IMR-90 (cell line): ENCODE results near the gene GP9. TPM values are rescaled to one million over a fixed set of nuclear protein-coding genes. Genes with fewer than 3 reads are reported as not detected.

Experiments
- ATAC-seq: fragments of 200-7000 bp; cut with Tn5 transposase; 2 replicates; pipeline ENCODE4 v1.9.1; 2020; ENCODE audit warnings: low read depth, mild to moderate bottlenecking, moderate library complexity
- BruUV-seq: library from RNA; stranded (reverse); fragments of 400-500 nt; replicated peaks from 2 replicates; lab custom pipeline; 2021; lab: Mats Ljungman, UMichigan
- CTCF ChIA-PET: fragments of 300-600 bp; formaldehyde crosslinking; extraction: SDS; loops from one replicate; lab custom pipeline; 2021; ENCODE audit warnings: antibody characterized with exemption; lab: Yijun Ruan, JAX
- POLR2A ChIA-PET: fragments of 300-600 bp; sonication (Branson Sonifier 250); formaldehyde crosslinking; loops from one replicate; lab custom pipeline; 2022; ENCODE audit warnings: antibody characterized with exemption; ENCODE audit not compliant: unreplicated experiment; lab: Charles Lee
- DNase-seq: peaks from one replicate; pipeline ENCODE4 v3.0.0; 2013
- H2AFZ ChIP-seq: replicated peaks from 2 replicates; pipeline ENCODE3; 2013; ENCODE audit warnings: low read length, mild to moderate bottlenecking; ENCODE audit not compliant: poor library complexity
- H2AK5ac ChIP-seq: 2 replicates; pipeline ENCODE4 v1.6.1; 2013; ENCODE audit warnings: low read depth, low read length, inconsistent platforms
- H2AK9ac ChIP-seq: replicated peaks from 2 replicates; pipeline ENCODE3; 2013; ENCODE audit warnings: mild to moderate bottlenecking, low read depth, low read length, moderate library complexity; ENCODE audit not compliant: poor library complexity
- H2BK120ac ChIP-seq: 2 replicates; pipeline ENCODE4 v1.6.1; 2013; ENCODE audit warnings: low read depth, low read length, inconsistent platforms
- H2BK15ac ChIP-seq: 3 replicates; pipeline ENCODE4 v1.6.1; 2013; ENCODE audit warnings: low read depth, low read length, inconsistent platforms
- H2BK20ac ChIP-seq: 2 replicates; pipeline ENCODE4 v1.6.1; 2013; ENCODE audit warnings: low read depth, mild to moderate bottlenecking, inconsistent platforms, low read length, moderate library complexity
- H2BK5ac ChIP-seq: 2 replicates; pipeline ENCODE4 v1.6.1; 2013; ENCODE audit warnings: mild to moderate bottlenecking, low read depth, low read length, inconsistent platforms; ENCODE audit not compliant: poor library complexity, severe bottlenecking
- H3K14ac ChIP-seq: replicated peaks from 2 replicates; pipeline ENCODE4 v1.6.1; 2013; ENCODE audit warnings: low read depth, low read length, inconsistent platforms
- H3K18ac ChIP-seq: 2 replicates; pipeline ENCODE4 v1.6.1; 2013; ENCODE audit warnings: low read depth, low read length, control low read depth
- H3K23ac ChIP-seq: 2 replicates; pipeline ENCODE4 v1.6.1; 2013; ENCODE audit warnings: low read depth, low read length, inconsistent platforms
- H3K27ac ChIP-seq: 2 replicates; pipeline ENCODE4 v1.5.1; 2013; ENCODE audit warnings: mild to moderate bottlenecking, control low read depth, low read length; ENCODE audit not compliant: insufficient read depth
- H3K27me3 ChIP-seq: 2 replicates; pipeline ENCODE4 v1.6.1; 2013; ENCODE audit warnings: low read length; ENCODE audit not compliant: control insufficient read depth, insufficient read depth
- H3K36me3 ChIP-seq: 2 replicates; pipeline ENCODE4 v1.6.1; 2013; ENCODE audit warnings: low read length, mixed read lengths; ENCODE audit not compliant: control insufficient read depth, insufficient read depth
- H3K4ac ChIP-seq: 2 replicates; pipeline ENCODE4 v1.6.1; 2013; ENCODE audit warnings: low read depth, low read length, inconsistent platforms
- H3K4me1 ChIP-seq: 2 replicates; pipeline ENCODE4 v1.6.1; 2013; ENCODE audit warnings: low read length, mixed read lengths; ENCODE audit not compliant: control insufficient read depth, insufficient read depth
- H3K4me2 ChIP-seq: 2 replicates; pipeline ENCODE4 v1.6.1; 2013; ENCODE audit warnings: low read depth, mild to moderate bottlenecking, control low read depth, low read length, moderate library complexity
- H3K4me3 ChIP-seq: 2 replicates; pipeline ENCODE4 v1.5.1; 2013; ENCODE audit warnings: low read depth, mild to moderate bottlenecking, control low read depth, low read length, moderate library complexity; ENCODE audit not compliant: insufficient read depth
- H3K56ac ChIP-seq: 2 replicates; pipeline ENCODE4 v1.6.1; 2013; ENCODE audit warnings: low read length, inconsistent platforms; ENCODE audit not compliant: insufficient read depth; ENCODE audit errors: extremely low read depth
- H3K79me1 ChIP-seq, 2 experiments: 2 replicates each; pipeline ENCODE4 v1.6.1; 2013; ENCODE audit warnings: low read length in 2 of 2, inconsistent platforms in 1 of 2, low read depth in 1 of 2
- H3K9ac ChIP-seq: 2 replicates; pipeline ENCODE4 v1.6.1; 2013; ENCODE audit warnings: low read depth, low read length, control low read depth
- H3K9me1 ChIP-seq: 2 replicates; pipeline ENCODE4 v1.6.1; 2013; ENCODE audit warnings: low read length, inconsistent platforms; ENCODE audit not compliant: insufficient read depth
- H3K9me3 ChIP-seq: 2 replicates; pipeline ENCODE4 v1.6.1; 2013; ENCODE audit warnings: low read length; ENCODE audit not compliant: control insufficient read depth, insufficient read depth
- H4K20me1 ChIP-seq: 2 replicates; pipeline ENCODE4 v1.6.1; 2013; ENCODE audit warnings: low read length, inconsistent platforms; ENCODE audit not compliant: insufficient read depth
- H4K5ac ChIP-seq: 2 replicates; pipeline ENCODE4 v1.6.1; 2013; ENCODE audit warnings: mild to moderate bottlenecking, low read depth, low read length, control low read depth
- H4K8ac ChIP-seq, 2 experiments: 2 replicates each; pipeline ENCODE4 v1.6.1; 2013; ENCODE audit warnings: low read depth in 2 of 2, low read length in 2 of 2, control low read depth in 1 of 2, inconsistent platforms in 1 of 2
- H4K91ac ChIP-seq: 2 replicates; pipeline ENCODE4 v1.6.1; 2013; ENCODE audit warnings: low read depth, low read length, inconsistent platforms; ENCODE audit not compliant: insufficient read depth
- BHLHE40 ChIP-seq: fragments of 150-350 bp; IDR thresholded peaks from 2 replicates; pipeline ENCODE4 v1.6.1; 2016; ENCODE audit warnings: mild to moderate bottlenecking, low read depth, low read length
- CEBPB ChIP-seq: IDR thresholded peaks from 2 replicates; pipeline ENCODE4 v1.6.1; 2012; ENCODE audit warnings: low read depth, low read length, improper control_type of control experiment
- CHD1 ChIP-seq: IDR thresholded peaks from 2 replicates; pipeline ENCODE4 v1.6.1; 2012; ENCODE audit warnings: low read depth, low read length, improper control_type of control experiment
- FOS ChIP-seq: fragments of 150-350 bp; IDR thresholded peaks from 2 replicates; pipeline ENCODE4 v1.6.1; 2016; ENCODE audit warnings: low read depth, low read length
- RCOR1 ChIP-seq: IDR thresholded peaks from 2 replicates; pipeline ENCODE4 v1.6.1; 2012; ENCODE audit warnings: mild to moderate bottlenecking, low read length, improper control_type of control experiment; ENCODE audit not compliant: insufficient replicate concordance
- RFX5 ChIP-seq: IDR thresholded peaks from 2 replicates; pipeline ENCODE4 v1.8.0; 2012; ENCODE audit warnings: low read depth, mild to moderate bottlenecking, low read length, moderate library complexity
- WGBS, 2 experiments: methylation state at CpG; one replicate each; pipeline versions ENCODE4 v1.1.5 to v1.1.7; 2013; ENCODE audit warnings: missing lambda C conversion rate in 2 of 2; ENCODE audit not compliant: insufficient read length in 1 of 2; ENCODE audit errors: extremely low coverage in 2 of 2; 5-methylcytosine and 5-hydroxymethylcytosine counted together
- dilution Hi-C: fragments of 300-500 bp; cut with HindIII; formaldehyde crosslinking; loops from one replicate; pipeline ENCODE4 v1.14.3; 2018; ENCODE audit warnings: low sequenced_read_pairs; ENCODE audit not compliant: unreplicated experiment
- in situ Hi-C: fragments of 300-500 bp; cut with MboI; formaldehyde crosslinking; loops from 3 replicates; pipeline ENCODE4 v1.14.3; 2019; ENCODE audit warnings: low sequenced_read_pairs, inconsistent platforms, mixed read lengths
- intact Hi-C: fragments of 100-400 bp; cut with micrococcal nuclease; formaldehyde crosslinking; loops from 2 replicates; pipeline ENCODE4 v1.10.0; 2022
- polyA plus RNA-seq, 3 experiments: library from polyadenylated mRNA; depleted of rRNA; stranded (reverse); fragments of >200 nt; gene quantifications; 2 replicates each; pipeline ENCODE4 v1.2.3, GENCODE V29; 2012; ENCODE audit warnings: low replicate concordance in 1 of 3
- total RNA-seq: library from RNA; depleted of rRNA; stranded (reverse); fragments of >200 nt; gene quantifications from 2 replicates; pipeline ENCODE4 v1.2.3, GENCODE V29; 2012

GP9 gene
- total and polyA plus RNA-seq, 2 of the 4 experiments (the other 2 are of a cell fraction): not detected

DNA sequence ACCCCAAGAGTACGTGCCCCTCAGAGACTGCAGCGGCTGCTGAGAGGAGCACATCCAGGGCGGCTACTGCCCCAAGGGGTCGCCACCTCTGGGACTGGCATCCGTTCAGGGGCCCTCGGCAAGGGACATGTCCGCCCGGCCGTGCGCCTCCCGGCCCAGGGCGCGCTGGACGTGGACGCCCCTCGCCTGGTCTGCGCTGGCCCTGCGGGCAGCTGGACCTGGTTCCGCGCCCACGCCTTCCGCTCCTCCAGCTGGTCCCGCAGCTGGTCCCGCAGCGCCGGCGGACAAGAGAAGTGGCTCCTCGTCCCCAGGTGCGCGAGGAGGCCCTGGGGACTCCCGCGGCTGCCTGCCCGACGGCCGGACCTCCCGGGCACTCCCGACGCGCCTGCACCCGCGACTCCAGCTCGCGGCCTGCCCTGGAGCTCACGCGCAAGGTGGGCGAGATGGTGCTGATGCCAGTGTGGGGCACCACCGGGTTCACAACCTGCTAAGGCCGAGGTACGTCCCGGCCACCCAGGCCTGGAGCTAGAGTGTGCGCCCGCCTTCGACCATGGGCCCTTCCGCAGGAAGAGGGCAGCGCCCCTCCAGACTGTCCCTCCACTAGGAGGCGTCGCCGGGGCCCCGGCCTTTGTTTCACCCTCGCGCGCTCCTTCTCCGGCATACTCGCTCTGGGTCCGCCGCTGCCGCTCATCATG, 14.4 kb upstream of the GP9 start:
- Histone ChIP-seq H3K23ac (no peak overlapping the region), H3K9me3 (peaks cover 20% of the 10 kb centered on the region), H3K4me3 (no peak overlapping the region), H2AFZ (peak overlapping the region; percentile 67), H2BK5ac (no peak overlapping the region), H3K27me3 (peaks cover 36% of the 10 kb centered on the region), H4K20me1 (no peaks in the 10 kb centered on the region), H3K18ac (no peak overlapping the region), H3K14ac (no peak overlapping the region), H2AK5ac (no peak overlapping the region), H4K8ac (no peak overlapping the region), H3K56ac (no peak overlapping the region), H3K9ac (no peak overlapping the region), H3K79me1 (no peaks in the 10 kb centered on the region), H3K4ac (no peak overlapping the region), H4K5ac (no peak overlapping the region), H2AK9ac (no peak overlapping the region), H3K4me2 (no peak overlapping the region), H2BK120ac (no peak overlapping the region), H2BK20ac (no peak overlapping the region), H3K9me1 (no peaks in the 10 kb centered on the region), H3K27ac (no peak overlapping the region), H4K91ac (no peak overlapping the region), H2BK15ac (no peak overlapping the region), H3K36me3 (no peaks in the 10 kb centered on the region), H3K4me1 (no peaks in the 10 kb centered on the region)
- POLR2A ChIA-PET: no interaction called here
- no TSS peak for BruUV-seq
- dilution Hi-C loops (no loop called here), intact Hi-C loops (no loop called here), in situ Hi-C loops (no loop called here)
- TF ChIP-seq CEBPB: no peak
- no peak for TF ChIP-seq CHD1
- TF ChIP-seq RCOR1: no peak
- no peak for TF ChIP-seq BHLHE40
- TF ChIP-seq RFX5: no peak
- no peak for TF ChIP-seq FOS
- WGBS, 2 experiments: 30% methylated on average over 42 of the region's 67 CpGs; no CpG with 5 or more reads in 1 of the 2 experiments
- ATAC-seq (no peak), DNase-seq (no peak)
- CTCF ChIA-PET: interaction anchor here (0.9 kb wide), 1 partner anchor 19 kb away, joined by 3 read pairs; no protein-coding TSS in a partner anchor
